Left cardiac atrium (tissue), 2 donors: ENCODE data around the gene NF2. TPM values are rescaled to one million over a fixed set of nuclear protein-coding genes. Genes with fewer than 3 reads are reported as not detected.

ENCODE experiments used
- total RNA-seq, 2 donors: library from RNA; stranded (reverse); fragmentation: NEBNext Ultra II Directional; extraction: Animal tissue kit (Norgen Biotek cat#: 25700); gene quantifications; one replicate each; pipeline ENCODE4 v1.2.1, GENCODE V29; 2021
- donor health status: DM: no; HTN: yes; CAD: no; lungs with severe emphysema.
- donor health status: DM: yes; HTN: yes; CAD: no.

Gene NF2
- total RNA-seq, 2 donors from 2014 or later, result 45.3 to 48.7 TPM

Other genes with a start within 250 kb of the NF2 start
- 10 to 100 TPM; 44.2 to 44.6 TPM for gene AP1B1, start 215.1 kb upstream of the NF2 start, total RNA-seq
- not detected for gene RFPL1, start 165.1 kb upstream of the NF2 start, total RNA-seq
- under 1 TPM; 0.31 to 0.41 TPM for gene NEFH, start 123.4 kb upstream of the NF2 start, total RNA-seq
- 10 to 100 TPM; 35.6 to 39.9 TPM for gene THOC5, start 49.9 kb upstream of the NF2 start, total RNA-seq
- 10 to 100 TPM; 18.1 to 19.7 TPM for gene NIPSNAP1, start 22.5 kb upstream of the NF2 start, total RNA-seq
- gene CABP7, start 116.4 kb downstream of the NF2 start, total RNA-seq, result not detected
- gene ZMAT5, start 163.4 kb downstream of the NF2 start, total RNA-seq, result 10 to 100 TPM; 15.2 to 21.1 TPM
- gene UQCR10, start 163.7 kb downstream of the NF2 start, total RNA-seq, result 100 to 1,000 TPM; 229 to 266 TPM
- 10 to 100 TPM; 34.6 to 52.6 TPM for gene ASCC2, start 234.6 kb downstream of the NF2 start, total RNA-seq